GM21825 (cell line): ENCODE data around the gene ODAM.
A peak's percentile ranks its signal among the peaks of the same experiment; 100 is the strongest.
"Not testable (repeated sequence)": the region's sequence is repeated elsewhere in the genome, so short reads cannot be mapped to it uniquely, and the experiment has no call there.

Experiments used
- ATAC-seq: cut with Tn5 transposase; IDR thresholded peaks from one replicate; pipeline ENCODE4 v1.9.1; 2021; ENCODE audit warnings: mild to moderate bottlenecking, moderate library complexity; ENCODE audit not compliant: unreplicated experiment

Gene ODAM, protein sequence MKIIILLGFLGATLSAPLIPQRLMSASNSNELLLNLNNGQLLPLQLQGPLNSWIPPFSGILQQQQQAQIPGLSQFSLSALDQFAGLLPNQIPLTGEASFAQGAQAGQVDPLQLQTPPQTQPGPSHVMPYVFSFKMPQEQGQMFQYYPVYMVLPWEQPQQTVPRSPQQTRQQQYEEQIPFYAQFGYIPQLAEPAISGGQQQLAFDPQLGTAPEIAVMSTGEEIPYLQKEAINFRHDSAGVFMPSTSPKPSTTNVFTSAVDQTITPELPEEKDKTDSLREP

DNA sequence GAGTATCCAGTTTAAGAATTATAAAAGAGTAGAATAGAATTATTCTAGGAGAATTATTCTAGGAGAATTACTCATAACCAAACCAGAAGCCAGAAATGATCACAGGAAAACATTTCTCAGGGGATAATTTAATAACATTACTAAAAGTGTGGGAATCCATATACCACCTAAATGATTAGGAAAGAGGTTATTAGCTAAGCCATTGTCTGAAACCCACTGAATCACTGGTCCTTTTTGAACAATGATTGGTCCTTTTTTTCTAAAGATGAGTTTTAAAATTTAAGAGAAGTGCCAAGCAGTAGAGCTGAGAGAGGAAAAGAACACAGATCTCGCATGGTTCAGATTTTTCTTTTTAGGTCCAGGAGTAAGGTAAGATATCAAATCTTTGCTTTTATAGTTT is at the start of gene ODAM:
ODAM (plus strand) TSS at position 301 of the 400 bp plus-strand sequence. CDS start 819 bp downstream, outside the sequence.
- ATAC-seq, result no peak

DNA sequence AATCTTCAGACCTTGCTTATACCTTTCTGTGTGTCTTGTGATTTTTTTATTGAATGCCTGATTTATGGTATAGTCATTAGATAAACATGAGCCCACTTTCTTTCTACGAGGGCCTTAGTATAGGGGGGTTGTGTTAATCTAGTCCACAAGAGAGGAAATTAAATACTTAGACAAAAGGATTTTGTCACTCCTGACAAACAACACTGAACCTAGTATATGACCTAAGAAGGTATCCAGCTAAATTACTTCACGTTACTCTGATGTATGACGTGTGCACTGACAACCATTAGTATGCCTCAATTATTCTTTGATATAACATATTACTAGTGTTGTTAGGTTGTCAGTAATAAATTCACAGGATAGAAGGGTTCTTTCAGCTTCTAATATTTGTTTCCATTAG is 44.3 kb upstream of the ODAM start:
- no peak for ATAC-seq

DNA sequence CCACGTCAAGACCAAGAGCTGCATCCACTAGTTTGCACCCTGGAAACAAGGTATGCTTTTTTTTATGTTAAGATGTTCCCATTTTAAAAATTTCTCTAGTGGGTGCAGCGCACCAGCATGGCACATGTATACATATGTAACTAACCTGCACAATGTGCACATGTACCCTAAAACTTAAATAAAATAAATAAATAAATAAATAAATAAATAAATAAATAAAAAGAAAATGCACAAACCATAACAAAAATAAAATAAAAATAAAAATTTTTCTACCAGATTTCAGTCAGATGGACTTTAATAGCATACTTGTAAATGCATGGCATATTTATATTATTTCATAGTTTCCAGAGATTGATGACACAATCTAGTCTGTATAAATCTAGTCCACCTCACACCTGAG is 43.4 kb upstream of the ODAM start:
- ATAC-seq, result no peak

DNA sequence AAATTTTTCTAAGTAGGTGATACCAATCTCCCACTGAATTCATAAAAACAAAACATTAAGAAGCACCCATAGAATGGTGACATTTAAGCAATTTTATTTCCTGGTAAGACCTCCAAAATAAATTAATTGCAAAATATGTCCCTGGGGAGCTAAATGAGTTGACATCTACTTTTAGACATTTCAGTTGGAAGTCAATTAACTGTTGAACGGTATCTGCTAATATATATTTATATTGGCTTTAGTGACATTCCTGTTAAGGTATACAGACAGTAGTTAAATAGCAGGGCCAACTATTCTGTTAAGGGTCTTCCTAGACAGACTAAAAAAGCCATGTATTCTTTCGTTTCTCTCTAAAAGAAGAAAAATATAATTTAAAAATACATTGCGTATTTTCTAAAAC is 41.6 kb upstream of the ODAM start, which contains the start of gene PRR27:
PRR27 (plus strand) TSS at position 301 of the 400 bp plus-strand sequence. CDS start 139 bp downstream, outside the sequence.
- no peak for ATAC-seq

DNA sequence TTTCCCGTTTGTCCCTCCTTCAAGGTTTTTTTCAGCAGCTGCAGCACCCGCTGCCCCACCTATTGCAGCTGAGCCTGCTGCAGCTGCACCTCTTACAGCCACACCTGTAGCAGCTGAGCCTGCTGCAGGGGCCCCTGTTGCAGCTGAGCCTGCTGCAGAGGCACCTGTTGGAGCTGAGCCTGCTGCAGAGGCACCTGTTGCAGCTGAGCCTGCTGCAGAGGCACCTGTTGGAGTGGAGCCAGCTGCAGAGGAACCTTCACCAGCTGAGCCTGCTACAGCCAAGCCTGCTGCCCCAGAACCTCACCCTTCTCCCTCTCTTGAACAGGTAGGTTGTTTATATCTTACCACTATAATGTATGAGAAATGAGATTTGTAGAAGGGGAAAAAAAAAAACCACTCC is 36.9 kb upstream of the ODAM start:
- no peak for ATAC-seq

DNA sequence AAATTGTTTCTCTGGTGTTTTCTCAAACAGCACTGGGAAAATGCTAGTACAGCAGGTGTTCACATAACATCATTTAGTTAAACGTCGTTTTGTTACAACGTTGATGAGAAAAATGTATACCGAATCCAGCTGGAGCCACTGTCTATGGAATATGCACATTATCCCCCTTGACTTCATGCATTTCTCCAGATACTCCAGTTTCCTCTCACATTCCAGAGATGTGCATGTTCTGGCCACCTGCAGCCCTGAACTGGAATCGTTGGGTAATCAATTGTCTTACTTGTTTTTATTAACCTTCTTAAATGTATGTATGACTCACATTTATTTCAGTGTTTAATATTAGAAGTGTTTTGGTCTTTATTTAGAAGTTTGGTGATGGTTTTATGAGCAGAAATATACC is 18.4 kb upstream of the ODAM start:
- ATAC-seq, result no peak

DNA sequence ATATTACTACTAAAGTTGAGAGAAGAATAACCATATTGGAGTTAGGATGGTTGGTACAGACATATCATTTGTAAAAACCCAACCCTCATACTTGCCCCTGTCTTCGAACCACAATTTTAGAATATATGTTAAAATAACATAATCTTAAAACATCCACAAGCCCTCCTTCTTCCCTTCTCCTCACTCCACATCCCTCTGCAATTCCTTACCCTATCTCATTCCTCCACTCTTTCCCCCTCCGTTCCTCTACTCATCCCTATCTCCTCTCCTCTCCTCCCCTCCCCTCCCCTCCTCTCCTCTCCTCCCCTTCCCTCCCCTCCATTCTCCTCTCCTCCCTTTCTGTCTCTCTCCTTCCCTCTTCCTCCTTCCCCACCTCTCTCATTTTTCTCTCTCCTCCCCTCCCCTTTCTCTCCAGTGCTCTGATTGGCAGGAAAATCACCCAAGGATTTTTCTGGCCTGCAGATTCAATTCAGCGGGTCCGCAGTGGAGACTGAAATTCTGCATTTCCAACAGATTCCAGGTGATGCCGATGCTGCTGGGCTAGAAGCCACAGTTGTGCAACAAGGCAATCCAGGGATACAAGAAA is 17.4 kb upstream of the ODAM start:
- no peak for ATAC-seq

DNA sequence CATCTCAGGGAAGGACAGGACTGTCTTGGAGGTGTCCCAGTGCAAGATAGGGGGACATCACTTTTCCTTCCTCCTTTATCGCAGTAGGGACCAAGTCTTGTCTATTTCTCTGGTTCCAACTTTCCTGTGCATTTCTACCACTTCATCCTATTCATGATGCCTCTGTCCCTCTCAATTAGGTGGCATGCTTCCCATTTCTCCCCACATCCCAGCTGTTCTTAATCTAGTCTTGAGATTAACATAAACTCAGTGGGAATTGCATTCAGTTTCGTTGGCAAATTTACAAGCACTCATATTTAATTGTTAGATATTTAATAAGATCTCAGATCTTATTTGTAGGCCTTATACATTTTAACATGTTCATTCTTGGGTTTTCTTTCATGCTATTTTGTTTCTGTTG is 15.7 kb upstream of the ODAM start:
- ATAC-seq, result no peak

DNA sequence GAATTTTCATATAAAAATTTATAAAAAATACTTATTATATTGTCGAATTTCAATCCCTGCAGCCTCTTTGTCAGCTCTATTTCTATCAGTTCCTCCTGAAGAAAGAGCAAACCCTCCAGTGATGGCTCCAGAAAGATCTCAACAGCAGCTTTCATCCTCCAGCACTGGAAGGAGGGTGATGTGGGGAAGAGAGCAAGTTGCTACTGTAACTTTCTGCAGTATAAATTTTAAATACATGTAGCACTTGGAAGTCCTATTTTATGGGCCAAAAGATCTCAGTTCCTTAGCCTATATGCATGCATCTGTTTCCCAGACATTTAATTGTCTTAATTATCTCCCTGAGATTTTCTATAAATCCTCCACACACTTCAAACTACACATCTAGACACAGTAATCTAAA is 13.7 kb upstream of the ODAM start:
- no peak for ATAC-seq

DNA sequence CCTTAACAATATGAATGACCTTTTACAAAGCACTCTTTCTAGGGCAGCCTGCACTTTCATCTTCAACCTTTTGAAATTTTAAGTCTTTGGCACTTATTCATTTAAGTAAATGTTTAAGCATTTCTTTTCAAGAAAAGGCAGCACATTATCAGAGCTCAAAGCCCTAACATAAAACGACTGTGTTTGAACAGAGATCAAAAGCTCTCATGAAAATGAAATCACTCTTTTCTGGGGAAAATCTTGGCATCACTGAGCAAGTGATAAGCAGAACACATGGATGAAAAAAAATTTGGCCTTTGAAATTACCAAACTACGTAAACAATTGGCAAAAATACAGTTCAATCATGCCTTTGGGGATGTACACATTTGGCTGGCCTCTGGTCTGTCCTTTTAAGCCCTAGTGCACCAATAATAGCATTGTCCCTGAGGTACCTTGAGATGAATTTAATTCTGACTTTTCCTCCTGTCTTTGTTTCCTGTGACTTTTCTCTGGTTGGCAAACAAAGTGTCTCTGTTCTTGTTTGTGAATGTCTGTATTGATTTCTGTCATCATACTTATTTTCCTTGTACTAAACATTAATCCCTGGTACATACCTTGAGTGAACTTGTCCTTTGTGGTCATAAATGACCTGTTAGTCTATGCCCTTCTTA is 12.9 kb upstream of the ODAM start:
- no peak for ATAC-seq

DNA sequence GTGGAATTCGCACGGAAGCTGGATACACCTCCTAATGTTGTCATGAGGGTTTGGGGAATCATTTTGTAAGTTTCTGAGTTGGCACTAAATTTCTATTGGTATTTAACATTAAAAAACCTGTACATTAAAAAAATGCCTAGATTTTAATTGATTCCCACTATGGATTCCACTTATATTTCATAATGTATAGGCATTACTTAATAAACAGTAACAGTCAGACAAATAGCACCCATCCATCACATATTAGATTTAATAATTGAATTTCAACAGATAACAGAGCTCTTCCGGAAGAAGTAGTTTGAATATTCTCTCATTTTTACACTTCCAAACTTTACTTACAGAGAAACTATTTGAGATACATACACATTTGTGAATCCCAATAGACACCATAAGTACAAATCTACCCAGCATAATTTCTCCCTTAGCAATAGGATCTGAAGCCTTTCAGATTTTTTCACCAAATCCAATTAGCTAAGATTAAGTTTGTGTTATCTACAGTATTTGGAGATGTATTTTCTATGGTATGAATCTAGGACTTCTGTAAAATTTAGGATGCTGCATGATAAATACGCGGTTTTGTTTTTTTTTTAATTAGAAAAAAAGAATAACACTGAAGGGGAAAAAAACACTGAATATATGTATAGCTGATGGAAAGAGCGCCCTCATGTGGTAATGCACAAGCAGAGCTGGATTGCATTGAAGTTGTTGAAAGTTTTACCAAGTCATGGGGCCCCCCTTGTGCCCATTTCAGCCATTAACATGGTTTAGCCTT is 12.2 kb upstream of the ODAM start:
- peak; percentile 78 for ATAC-seq

DNA sequence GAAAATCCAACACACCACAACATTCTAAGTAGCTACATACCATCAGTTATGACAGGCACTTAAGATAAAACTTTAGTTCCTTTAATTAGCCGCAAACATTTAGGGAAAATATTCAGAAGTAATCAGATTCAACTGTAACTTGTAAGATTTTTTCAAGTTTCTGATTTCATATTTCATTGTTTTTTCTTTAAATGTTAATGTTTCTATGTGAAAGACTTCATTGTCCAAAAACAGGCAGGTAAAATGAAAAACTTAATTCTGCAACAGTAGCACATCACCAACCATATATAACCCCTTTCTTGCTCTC is 11.6 kb upstream of the ODAM start:
- ATAC-seq, result no peak

DNA sequence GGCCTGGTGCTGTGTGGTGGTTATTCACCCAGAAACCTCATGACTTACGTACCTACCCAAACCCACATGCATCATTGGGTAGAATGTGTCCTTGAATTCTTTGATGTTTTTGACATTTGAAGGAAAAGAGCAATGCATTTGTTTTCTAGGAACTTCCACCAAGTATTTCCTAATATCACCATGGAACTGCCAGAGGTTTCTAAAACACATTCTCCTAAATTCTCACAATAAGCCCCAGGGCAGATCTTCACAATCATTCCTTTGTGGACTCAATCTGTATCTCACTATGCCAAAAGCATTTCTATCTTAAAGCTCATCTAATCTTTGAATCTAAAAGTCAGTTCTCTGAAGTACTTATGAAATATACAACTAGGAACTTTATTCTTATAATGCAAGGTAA is 8.3 kb upstream of the ODAM start:
- no peak for ATAC-seq

DNA sequence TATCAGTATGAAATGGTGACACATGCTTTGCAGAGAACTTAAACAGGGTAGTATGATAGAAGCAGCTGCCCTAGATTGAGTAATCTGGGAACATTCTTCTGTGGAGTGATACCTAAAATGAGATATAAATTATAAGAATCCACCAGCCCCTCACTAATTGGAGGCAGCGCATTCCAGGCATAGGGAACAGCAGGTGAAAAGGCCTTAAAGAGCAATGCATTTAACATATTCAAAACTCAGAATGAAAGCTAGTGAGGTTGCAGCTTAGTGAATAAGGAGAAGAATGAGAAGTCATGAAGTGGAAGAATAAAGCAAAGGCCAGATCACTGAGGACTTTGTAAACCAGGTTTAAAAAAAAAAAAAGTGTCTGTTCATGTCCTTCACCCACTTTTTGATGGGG is 4.9 kb upstream of the ODAM start:
- ATAC-seq, result no peak

DNA sequence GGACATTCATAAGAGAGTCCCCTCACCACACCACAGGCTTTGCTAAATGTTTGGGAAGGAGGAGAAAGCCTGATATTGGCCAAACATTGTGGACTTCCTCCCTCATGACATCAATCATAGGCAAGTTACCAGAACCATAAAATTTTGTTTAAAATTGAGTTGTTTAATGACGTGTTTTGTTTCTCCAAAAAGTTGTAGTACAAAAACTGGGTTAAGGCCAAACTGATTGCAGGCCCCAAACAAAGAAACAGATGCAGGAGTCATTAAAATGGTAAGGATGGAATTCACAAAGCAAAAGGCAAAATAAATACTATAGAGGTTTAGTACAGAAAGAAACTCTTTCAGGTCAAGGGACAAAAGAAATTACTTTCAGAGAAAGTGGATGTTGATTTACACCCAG is 3.9 kb upstream of the ODAM start:
- no peak for ATAC-seq

DNA sequence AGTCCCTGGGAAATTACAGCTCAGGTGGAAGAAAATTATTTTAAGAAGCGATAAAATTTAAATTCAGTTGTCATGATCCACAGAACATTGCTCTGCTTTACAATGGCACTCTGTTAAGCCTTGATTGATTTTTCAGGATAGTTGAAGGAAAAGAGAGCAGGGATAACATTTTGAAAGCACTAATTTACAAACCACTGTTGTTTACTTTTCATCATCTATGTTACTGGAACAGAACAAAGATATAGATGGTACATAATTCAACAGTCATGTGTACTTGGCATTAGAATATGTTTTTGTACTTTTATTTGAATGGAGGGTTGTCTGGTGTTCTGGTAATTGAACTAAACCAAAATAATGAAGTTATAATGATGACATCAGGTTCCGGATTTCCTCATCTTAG is 2.6 kb upstream of the ODAM start:
- ATAC-seq, result no peak

DNA sequence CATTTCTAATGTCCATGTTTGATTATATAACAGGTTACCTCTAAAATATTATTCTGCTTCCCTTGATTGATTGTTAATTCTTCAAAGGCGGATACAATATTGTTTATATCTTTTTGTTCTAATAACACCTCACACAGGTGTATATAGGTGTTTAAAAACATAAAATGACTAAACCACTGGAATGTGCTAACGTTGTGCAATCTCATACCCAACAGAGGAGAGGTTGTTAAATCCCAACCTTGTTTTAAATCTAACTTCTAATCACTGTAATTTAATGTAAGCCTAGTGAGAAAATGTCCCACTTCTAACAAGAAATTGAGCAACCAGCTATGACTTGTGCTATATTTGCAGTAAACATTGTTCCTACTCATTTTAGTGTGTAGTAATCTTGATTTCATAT is 1.3 kb downstream of the ODAM start:
- ATAC-seq, result no peak

DNA sequence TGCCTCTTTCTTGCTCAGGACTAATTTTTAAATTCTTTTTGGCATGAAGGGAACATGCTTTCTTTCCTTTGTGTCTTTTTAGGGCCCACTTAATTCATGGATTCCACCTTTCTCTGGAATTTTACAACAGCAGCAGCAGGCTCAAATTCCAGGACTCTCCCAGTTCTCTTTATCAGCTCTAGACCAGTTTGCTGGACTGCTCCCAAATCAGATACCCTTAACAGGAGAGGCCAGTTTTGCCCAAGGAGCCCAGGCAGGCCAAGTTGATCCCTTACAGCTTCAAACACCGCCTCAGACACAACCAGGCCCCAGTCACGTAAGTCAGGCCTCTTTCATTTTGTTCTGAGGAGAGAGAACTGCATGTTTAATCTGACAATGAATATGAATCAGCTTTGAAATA is 2.3 kb downstream of the ODAM start:
- no peak for ATAC-seq

DNA sequence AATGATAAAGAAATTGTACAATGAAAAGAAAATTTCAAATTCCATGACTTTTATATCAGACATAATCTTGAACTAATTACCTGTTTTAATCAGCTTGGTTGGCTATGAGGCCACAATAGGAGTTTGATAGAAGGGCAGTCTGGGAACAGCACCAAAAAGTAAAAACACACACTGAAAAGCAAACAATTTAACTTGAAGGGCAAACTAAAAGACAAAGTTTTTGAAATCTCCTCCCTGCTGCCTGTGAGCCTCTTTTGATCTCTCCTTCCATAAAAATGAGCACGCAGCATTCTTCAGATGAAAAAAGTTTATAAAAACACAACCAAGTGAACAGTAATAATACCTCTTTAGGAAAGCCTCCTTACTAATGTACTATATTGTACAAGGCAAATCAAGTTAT is 8.1 kb downstream of the ODAM start:
- ATAC-seq, result no peak

DNA sequence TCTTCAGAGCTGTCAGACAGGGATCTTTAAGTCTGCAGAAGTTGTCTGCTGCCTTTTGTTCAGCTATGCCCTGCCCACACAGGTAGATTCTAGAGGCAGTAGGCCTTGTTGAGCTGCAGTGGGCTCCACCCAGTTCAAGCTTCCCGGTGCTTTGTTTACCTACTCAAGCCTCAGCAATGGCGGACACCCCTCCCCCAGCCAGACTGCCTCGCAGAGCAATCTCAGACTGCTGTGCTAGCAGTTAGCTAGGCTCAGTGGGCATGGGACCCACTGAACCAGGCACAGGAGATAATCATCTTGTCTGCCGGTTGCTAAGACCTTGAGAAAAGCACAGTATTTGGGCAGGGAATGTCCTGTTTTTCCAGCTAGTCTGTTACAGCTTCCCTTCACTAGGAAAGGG is 17.2 kb downstream of the ODAM start:
- not testable (repeated sequence) for ATAC-seq

DNA sequence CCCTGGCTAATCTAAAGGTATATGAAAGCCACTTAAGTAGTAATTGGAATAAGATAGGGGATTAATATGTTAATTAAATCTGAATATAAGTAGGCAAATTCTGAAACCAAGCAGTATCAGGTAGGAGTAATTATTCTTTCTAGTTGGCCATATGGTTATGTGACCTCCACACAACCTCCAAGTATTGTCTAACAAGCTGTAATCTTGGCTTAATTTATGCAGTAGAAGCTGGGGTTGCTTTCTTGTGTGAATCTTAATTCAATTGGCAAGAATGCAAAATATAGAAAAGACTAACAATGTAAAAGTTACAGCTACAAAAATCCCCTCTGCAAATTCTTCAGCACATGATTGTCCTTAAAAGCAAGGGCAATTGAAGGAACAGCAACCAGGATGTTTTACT is 20.6 kb downstream of the ODAM start:
- ATAC-seq, result not testable (repeated sequence)

DNA sequence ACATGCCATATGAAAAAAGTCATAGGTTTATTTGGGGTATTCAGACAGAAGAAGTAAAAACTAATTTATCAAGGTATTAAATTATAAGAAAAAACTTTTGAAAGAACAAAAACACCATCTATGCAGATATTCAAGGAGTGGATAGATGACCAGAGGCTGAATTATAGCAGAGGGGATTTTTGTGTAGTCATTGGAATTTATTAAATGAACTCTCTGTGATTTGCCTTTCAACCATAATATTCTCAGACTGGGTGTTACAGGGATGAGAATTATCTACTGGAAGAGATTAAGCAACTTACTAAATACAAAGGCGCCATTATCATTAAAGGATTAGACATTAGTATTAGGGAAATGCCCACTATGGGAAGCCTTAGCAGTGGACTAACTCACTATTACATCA is 21.0 kb downstream of the ODAM start:
- not testable (repeated sequence) for ATAC-seq
